Peyer's patch (tissue), 4 donors: ENCODE results near the gene TRIM2.

Source experiments
- POLR2A ChIP-seq, 2 donors: fragments of 450-650 bp; IDR thresholded peaks; one replicate each; pipeline ENCODE4 v1.5.1; 2017; ENCODE audit warnings: antibody characterized with exemption in 2 of 2, mild to moderate bottlenecking in 2 of 2, moderate library complexity in 2 of 2
- TF ChIP-seq, protein P1 (sequence below), 6 experiments: fragments of 450-650 bp in 4 of 6; fragments of 200-600 bp in 2 of 6; sonication (generic) in 1 of 6; IDR thresholded peaks; one replicate each; pipeline ENCODE4 v1.5.1; 2017 to 2019; ENCODE audit warnings: antibody characterized with exemption in 6 of 6, mild to moderate bottlenecking in 3 of 6, moderate library complexity in 1 of 6

DNA sequence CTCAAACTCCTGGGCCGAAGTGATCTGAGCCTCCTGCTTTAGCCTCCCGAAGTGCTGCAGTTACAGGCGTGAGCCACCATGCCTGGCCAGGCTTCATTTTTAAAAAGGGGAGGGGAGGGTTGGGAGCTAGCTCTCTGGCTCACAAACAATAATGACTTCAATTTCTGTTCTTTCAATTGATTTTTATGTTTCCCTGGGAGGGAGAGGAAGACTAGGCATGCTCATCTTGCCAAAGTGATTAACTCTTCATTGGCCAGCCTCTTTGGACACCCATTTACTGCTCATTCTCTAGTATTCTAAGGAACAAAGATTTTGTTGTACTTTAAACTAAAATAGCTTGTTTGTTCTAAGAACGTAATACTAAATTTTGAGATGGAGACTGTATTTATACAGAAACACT is 43.4 kb upstream of the TRIM2 start:
- TF ChIP-seq, protein P1, sequence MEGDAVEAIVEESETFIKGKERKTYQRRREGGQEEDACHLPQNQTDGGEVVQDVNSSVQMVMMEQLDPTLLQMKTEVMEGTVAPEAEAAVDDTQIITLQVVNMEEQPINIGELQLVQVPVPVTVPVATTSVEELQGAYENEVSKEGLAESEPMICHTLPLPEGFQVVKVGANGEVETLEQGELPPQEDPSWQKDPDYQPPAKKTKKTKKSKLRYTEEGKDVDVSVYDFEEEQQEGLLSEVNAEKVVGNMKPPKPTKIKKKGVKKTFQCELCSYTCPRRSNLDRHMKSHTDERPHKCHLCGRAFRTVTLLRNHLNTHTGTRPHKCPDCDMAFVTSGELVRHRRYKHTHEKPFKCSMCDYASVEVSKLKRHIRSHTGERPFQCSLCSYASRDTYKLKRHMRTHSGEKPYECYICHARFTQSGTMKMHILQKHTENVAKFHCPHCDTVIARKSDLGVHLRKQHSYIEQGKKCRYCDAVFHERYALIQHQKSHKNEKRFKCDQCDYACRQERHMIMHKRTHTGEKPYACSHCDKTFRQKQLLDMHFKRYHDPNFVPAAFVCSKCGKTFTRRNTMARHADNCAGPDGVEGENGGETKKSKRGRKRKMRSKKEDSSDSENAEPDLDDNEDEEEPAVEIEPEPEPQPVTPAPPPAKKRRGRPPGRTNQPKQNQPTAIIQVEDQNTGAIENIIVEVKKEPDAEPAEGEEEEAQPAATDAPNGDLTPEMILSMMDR (IDR thresholded peaks at IDR 0.05): no peak
- no peak for TF ChIP-seq POLR2A (IDR thresholded peaks at IDR 0.05)
